HepG2 (cell line): ENCODE data around the gene AFAP1. TPM values are rescaled to one million over a fixed set of nuclear protein-coding genes. Genes with fewer than 3 reads are reported as not detected.

ENCODE experiments used
- ATAC-seq: fragments of 200-7000 bp; cut with Tn5 transposase; 3 replicates; pipeline ENCODE4 v1.9.1; 2020; ENCODE audit warnings: mild to moderate bottlenecking, moderate library complexity
- BruUV-seq: library from RNA; stranded (reverse); fragments of 400-500 nt; replicated peaks from 2 replicates; lab custom pipeline; 2021; lab: Mats Ljungman, UMichigan
- CTCF ChIA-PET: fragments of 300-600 bp; formaldehyde crosslinking; extraction: SDS; loops from one replicate; lab custom pipeline; 2021; ENCODE audit warnings: low total read pairs, inconsistent platforms, low intra/inter-chr PET ratio; lab: Yijun Ruan, JAX
- POLR2A ChIA-PET: fragments of 350-600 bp; sonication (Branson Sonifier 250); formaldehyde crosslinking; loops from one replicate; lab custom pipeline; 2020; ENCODE audit warnings: antibody characterized with exemption, inconsistent platforms; lab: Yijun Ruan, JAX
- DNase-seq: peaks from one replicate; pipeline ENCODE4 v3.0.0-alpha.2; 2015; ENCODE audit warnings: low spot score
- FAIRE-seq: peaks from 3 replicates; lab custom pipeline; 2011; peaks lifted over from hg19 to GRCh38; lab: Jason Lieb, UNC
- H2AFZ ChIP-seq: one replicate; pipeline ENCODE4 v1.6.1; 2011; ENCODE audit warnings: low read length, inconsistent platforms
- H3K27ac ChIP-seq: fragments of 300-600 bp; 3 replicates; pipeline ENCODE4 v1.8.0; 2011; ENCODE audit warnings: mixed run types, mild to moderate bottlenecking, mixed read lengths, low read length, inconsistent platforms; ENCODE audit not compliant: insufficient read depth; ENCODE audit errors: extremely low read length
- H3K27me3 ChIP-seq, 2 experiments: fragments of 200-600 bp in 1 of 2; 2 replicates in 1 of 2; 3 replicates in 1 of 2; pipeline versions ENCODE4 v1.6.0 to v1.8.0; 2011; ENCODE audit warnings: low read length in 2 of 2, mild to moderate bottlenecking in 2 of 2, moderate library complexity in 2 of 2, inconsistent platforms in 1 of 2; ENCODE audit not compliant: insufficient read depth in 2 of 2, control insufficient read depth in 1 of 2
- H3K36me3 ChIP-seq, 2 experiments: fragments of 200-600 bp in 1 of 2; replicated peaks in 1 of 2; 2 replicates in 1 of 2; 3 replicates in 1 of 2; pipeline versions ENCODE4 v1.5.1 to v1.8.0; 2011; ENCODE audit warnings: low read length in 2 of 2, inconsistent platforms in 1 of 2; ENCODE audit not compliant: insufficient read depth in 2 of 2, control insufficient read depth in 1 of 2
- H3K4me1 ChIP-seq: 2 replicates; pipeline ENCODE4 v1.5.1; 2012; ENCODE audit warnings: low read length, inconsistent platforms; ENCODE audit not compliant: insufficient read depth
- H3K4me2 ChIP-seq: 2 replicates; pipeline ENCODE4 v1.6.0; 2011; ENCODE audit warnings: low read depth, low read length, inconsistent platforms
- H3K4me3 ChIP-seq, 3 experiments: fragments of 200-600 bp in 1 of 3; sonication (generic), shearing (Covaris generic) in 1 of 3; replicated peaks in 1 of 3; 2 replicates each; pipeline ENCODE4 v1.5.1; 2011 to 2016; ENCODE audit warnings: low read length in 3 of 3, inconsistent platforms in 2 of 3, low read depth in 2 of 3, mild to moderate bottlenecking in 2 of 3, control low read depth in 1 of 3, mixed read lengths in 1 of 3; ENCODE audit not compliant: insufficient read depth in 1 of 3
- H3K79me2 ChIP-seq: one replicate; pipeline ENCODE4 v1.6.1; 2011; ENCODE audit warnings: low read length, inconsistent platforms; ENCODE audit not compliant: insufficient read depth
- H3K9ac ChIP-seq: 2 replicates; pipeline ENCODE4 v1.6.0; 2011; ENCODE audit warnings: mild to moderate bottlenecking, low read depth, low read length, inconsistent platforms; ENCODE audit not compliant: insufficient read depth
- H3K9me3 ChIP-seq: 2 replicates; pipeline ENCODE4 v1.5.1; 2012; ENCODE audit warnings: mild to moderate bottlenecking, low read length
- H4K20me1 ChIP-seq: 2 replicates; pipeline ENCODE4 v1.6.0; 2011; ENCODE audit warnings: inconsistent platforms, mild to moderate bottlenecking, low read length, moderate library complexity; ENCODE audit not compliant: insufficient read depth
- CHD2 ChIP-seq: IDR thresholded peaks from 2 replicates; pipeline ENCODE4 v1.6.1; 2011; ENCODE audit warnings: low read depth, low read length, improper control_type of control experiment
- HOXA9 ChIP-seq: sonication (generic); formaldehyde crosslinking; IDR thresholded peaks from 2 replicates; pipeline ENCODE4 v1.8.1; 2022; ENCODE audit warnings: missing genetic modification reagents, mild to moderate bottlenecking, moderate library complexity, borderline replicate concordance
- MTF2 ChIP-seq: sonication (generic); formaldehyde crosslinking; IDR thresholded peaks from 2 replicates; pipeline ENCODE4 v1.5.0; 2020; ENCODE audit warnings: missing genetic modification reagents, borderline replicate concordance
- RBM22 ChIP-seq: fragments of 200-400 bp; formaldehyde crosslinking; optimal IDR thresholded peaks from 2 replicates; pipeline ENCODE3; 2017; ENCODE audit warnings: mild to moderate bottlenecking, low read length, moderate library complexity
- REPIN1 ChIP-seq: sonication (generic); formaldehyde crosslinking; IDR thresholded peaks from 2 replicates; pipeline ENCODE4 v1.8.0; 2022; ENCODE audit warnings: missing genetic modification reagents, low read depth, mild to moderate bottlenecking, borderline replicate concordance
- STAG1 ChIP-seq: sonication (generic); formaldehyde crosslinking; IDR thresholded peaks from 2 replicates; pipeline ENCODE4 v1.4.0; 2020; ENCODE audit warnings: missing genetic modification reagents
- STAT5B ChIP-seq: sonication (generic); formaldehyde crosslinking; IDR thresholded peaks from 2 replicates; pipeline ENCODE4 v1.4.0; 2020; ENCODE audit warnings: missing genetic modification reagents
- TCF12 ChIP-seq, 2 experiments: fragments of 450-650 bp in 1 of 2; sonication (generic) in 1 of 2; formaldehyde crosslinking in 1 of 2; IDR thresholded peaks; 2 replicates each; pipeline versions ENCODE4 v1.6.1 to v1.8.0; 2017 to 2022; ENCODE audit warnings: antibody characterized with exemption in 1 of 2, mild to moderate bottlenecking in 1 of 2, missing genetic modification reagents in 1 of 2, moderate library complexity in 1 of 2
- TCF7 ChIP-seq: sonication (generic); IDR thresholded peaks from 2 replicates; pipeline ENCODE4 v1.6.1; 2016; ENCODE audit warnings: antibody characterized with exemption, low read depth
- ZBTB7B ChIP-seq: sonication (generic); formaldehyde crosslinking; IDR thresholded peaks from 2 replicates; pipeline ENCODE4 v1.4.0; 2020; ENCODE audit warnings: missing genetic modification reagents
- ZNF253 ChIP-seq: sonication (generic); formaldehyde crosslinking; IDR thresholded peaks from 2 replicates; pipeline ENCODE4 v1.8.0; 2022; ENCODE audit warnings: mild to moderate bottlenecking, missing genetic modification reagents, borderline replicate concordance
- ZNF317 ChIP-seq: sonication (generic); formaldehyde crosslinking; IDR thresholded peaks from 2 replicates; pipeline ENCODE4 v1.5.0; 2020; ENCODE audit warnings: mild to moderate bottlenecking, missing genetic modification reagents
- ZNF468 ChIP-seq: sonication (generic); formaldehyde crosslinking; IDR thresholded peaks from 2 replicates; pipeline ENCODE4 v1.8.0; 2022; ENCODE audit warnings: mild to moderate bottlenecking, moderate library complexity, missing genetic modification reagents
- ZNF616 ChIP-seq: sonication (generic); formaldehyde crosslinking; IDR thresholded peaks from 2 replicates; pipeline ENCODE4 v1.5.0; 2020; ENCODE audit warnings: low read depth, mild to moderate bottlenecking, missing genetic modification reagents
- ZNF619 ChIP-seq: sonication (generic); formaldehyde crosslinking; IDR thresholded peaks from 2 replicates; pipeline ENCODE4 v1.4.0; 2020; ENCODE audit warnings: mild to moderate bottlenecking, missing genetic modification reagents
- ZNF672 ChIP-seq: sonication (generic); formaldehyde crosslinking; IDR thresholded peaks from 2 replicates; pipeline ENCODE4 v1.8.1; 2022; ENCODE audit warnings: missing genetic modification reagents
- WGBS: methylation state at CpG from one replicate; pipeline ENCODE4 v1.1.6; 2017; ENCODE audit warnings: low lambda C conversion rate; 5-methylcytosine and 5-hydroxymethylcytosine counted together
- in situ Hi-C: cut with HindIII; loops from 2 replicates; pipeline ENCODE4 v1.10.0; 2017; ENCODE audit warnings: low pct_unique_long_range_greater_than_20kb; ENCODE audit not compliant: extremely low pct_ligation_motif_present
- intact Hi-C: fragments of 100-400 bp; cut with micrococcal nuclease; formaldehyde crosslinking; loops from one replicate; pipeline ENCODE4 v1.10.0; 2022; ENCODE audit not compliant: unreplicated experiment
- polyA plus RNA-seq, 8 experiments: library from polyadenylated mRNA; depleted of rRNA in 3 of 8; stranded (reverse) in 7 of 8; unstranded in 1 of 8; fragments of >200 nt; fragmentation: Illumina TruSeq in 4 of 8; extraction: Trizol in 4 of 8; gene quantifications; 2 replicates each; pipeline versions ENCODE4 v1.2.1 to v1.2.3, GENCODE V29; 2011 to 2016; ENCODE audit warnings: low read depth in 4 of 8, missing spikeins in 1 of 8, mixed read lengths in 1 of 8; ENCODE audit not compliant: insufficient read depth in 1 of 8
- total RNA-seq, 5 experiments: library from RNA; depleted of rRNA; stranded (reverse); fragments of >200 nt; fragmentation: Illumina TruSeq; extraction: Trizol; gene quantifications; 2 replicates each; pipeline ENCODE4 v1.2.3, GENCODE V29; 2016; ENCODE audit warnings: low read depth in 1 of 5
- TF ChIP-seq, protein P1 (sequence below): sonication (generic); formaldehyde crosslinking; IDR thresholded peaks from 2 replicates; pipeline ENCODE4 v1.4.0; 2020; ENCODE audit warnings: missing genetic modification reagents
- TF ChIP-seq, protein P2 (sequence below): sonication (generic); formaldehyde crosslinking; IDR thresholded peaks from 2 replicates; pipeline ENCODE4 v1.9.0; 2022; ENCODE audit warnings: missing genetic modification reagents, mild to moderate bottlenecking, borderline replicate concordance
- TF ChIP-seq, protein P3 (sequence below): sonication (generic); formaldehyde crosslinking; IDR thresholded peaks from 2 replicates; pipeline ENCODE4 v1.4.0; 2020; ENCODE audit warnings: missing genetic modification reagents

The AFAP1 gene
- total and polyA plus RNA-seq, 2 of the 13 experiments (the other 11 are each of a cell fraction or from before 2014, with no cell fraction given), result 2.5 TPM

DNA sequence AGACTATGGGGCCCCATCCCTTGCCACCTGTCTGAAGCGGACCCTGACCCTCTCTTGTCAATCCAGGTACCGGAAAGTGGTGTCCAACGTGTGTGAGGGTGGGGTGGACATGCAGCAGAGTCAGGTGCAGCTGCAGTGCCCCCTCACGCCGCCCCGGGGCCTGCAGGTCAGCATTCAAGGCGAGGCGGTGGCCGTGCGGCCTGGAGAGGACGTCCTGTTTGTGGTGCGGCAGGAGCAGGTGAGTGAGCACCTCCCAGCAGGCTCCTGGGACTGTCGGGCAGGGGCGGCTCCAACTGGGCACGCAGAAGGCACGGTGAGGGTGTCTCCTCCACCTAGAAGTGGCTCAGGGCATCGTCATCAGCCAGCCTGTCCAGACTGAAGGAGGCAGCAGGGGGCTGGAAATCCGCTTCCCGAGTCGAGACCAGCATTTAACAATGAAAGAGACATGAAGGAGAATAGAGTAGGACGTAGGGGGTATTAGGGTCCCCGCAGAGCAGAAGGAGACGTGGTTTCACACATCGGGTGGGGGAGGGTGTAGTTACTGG is 221.6 kb downstream of the AFAP1 start:
- no TSS peak for BruUV-seq
- Histone ChIP-seq H3K36me3 (no peaks in the 10 kb centered on the region), H3K27me3 (no peaks in the 10 kb centered on the region), H3K9ac (no peak overlapping the region), H3K9me3 (no peaks in the 10 kb centered on the region), H4K20me1 (no peaks in the 10 kb centered on the region), H3K4me1 (0 out of 2 replicates have a peak, but pooled peaks cover 4% of the 10 kb centered on the region), H3K4me3 (no peak overlapping the region), H3K4me2 (no peak overlapping the region), H3K27ac (no peak overlapping the region), H2AFZ (no peak overlapping the region), H3K79me2 (no peaks in the 10 kb centered on the region)
- WGBS, result 83% methylated on average over 21 of the region's 24 CpGs
- ChIA-PET POLR2A (no interaction called here), CTCF (no interaction called here)
- in situ Hi-C loops (no loop called here), intact Hi-C loops (no loop called here)
- TF ChIP-seq RBM22 (no peak), REPIN1 (CRISPR knock-in tag) (no peak), TCF12 (IDR thresholded peaks at IDR 0.05) (no peak), TCF12 (CRISPR knock-in tag; IDR thresholded peaks at IDR 0.05) (no peak), ZNF619 (CRISPR knock-in tag) (no peak), HOXA9 (no peak), ZNF317 (CRISPR knock-in tag) (no peak), ZNF616 (CRISPR knock-in tag) (no peak), MTF2 (CRISPR knock-in tag) (no peak), ZNF468 (CRISPR knock-in tag) (no peak), STAT5B (CRISPR knock-in tag) (no peak), TCF7 (no peak), ZBTB7B (CRISPR knock-in tag) (no peak), ZNF253 (CRISPR knock-in tag) (no peak), STAG1 (no peak), CHD2 (no peak), ZNF672 (CRISPR knock-in tag) (no peak)
- TF ChIP-seq, protein P1, sequence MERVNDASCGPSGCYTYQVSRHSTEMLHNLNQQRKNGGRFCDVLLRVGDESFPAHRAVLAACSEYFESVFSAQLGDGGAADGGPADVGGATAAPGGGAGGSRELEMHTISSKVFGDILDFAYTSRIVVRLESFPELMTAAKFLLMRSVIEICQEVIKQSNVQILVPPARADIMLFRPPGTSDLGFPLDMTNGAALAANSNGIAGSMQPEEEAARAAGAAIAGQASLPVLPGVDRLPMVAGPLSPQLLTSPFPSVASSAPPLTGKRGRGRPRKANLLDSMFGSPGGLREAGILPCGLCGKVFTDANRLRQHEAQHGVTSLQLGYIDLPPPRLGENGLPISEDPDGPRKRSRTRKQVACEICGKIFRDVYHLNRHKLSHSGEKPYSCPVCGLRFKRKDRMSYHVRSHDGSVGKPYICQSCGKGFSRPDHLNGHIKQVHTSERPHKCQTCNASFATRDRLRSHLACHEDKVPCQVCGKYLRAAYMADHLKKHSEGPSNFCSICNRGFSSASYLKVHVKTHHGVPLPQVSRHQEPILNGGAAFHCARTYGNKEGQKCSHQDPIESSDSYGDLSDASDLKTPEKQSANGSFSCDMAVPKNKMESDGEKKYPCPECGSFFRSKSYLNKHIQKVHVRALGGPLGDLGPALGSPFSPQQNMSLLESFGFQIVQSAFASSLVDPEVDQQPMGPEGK (CRISPR knock-in tag), result no peak
- TF ChIP-seq, protein P2, sequence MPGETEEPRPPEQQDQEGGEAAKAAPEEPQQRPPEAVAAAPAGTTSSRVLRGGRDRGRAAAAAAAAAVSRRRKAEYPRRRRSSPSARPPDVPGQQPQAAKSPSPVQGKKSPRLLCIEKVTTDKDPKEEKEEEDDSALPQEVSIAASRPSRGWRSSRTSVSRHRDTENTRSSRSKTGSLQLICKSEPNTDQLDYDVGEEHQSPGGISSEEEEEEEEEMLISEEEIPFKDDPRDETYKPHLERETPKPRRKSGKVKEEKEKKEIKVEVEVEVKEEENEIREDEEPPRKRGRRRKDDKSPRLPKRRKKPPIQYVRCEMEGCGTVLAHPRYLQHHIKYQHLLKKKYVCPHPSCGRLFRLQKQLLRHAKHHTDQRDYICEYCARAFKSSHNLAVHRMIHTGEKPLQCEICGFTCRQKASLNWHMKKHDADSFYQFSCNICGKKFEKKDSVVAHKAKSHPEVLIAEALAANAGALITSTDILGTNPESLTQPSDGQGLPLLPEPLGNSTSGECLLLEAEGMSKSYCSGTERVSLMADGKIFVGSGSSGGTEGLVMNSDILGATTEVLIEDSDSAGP (CRISPR knock-in tag), result no peak
- TF ChIP-seq, protein P3, sequence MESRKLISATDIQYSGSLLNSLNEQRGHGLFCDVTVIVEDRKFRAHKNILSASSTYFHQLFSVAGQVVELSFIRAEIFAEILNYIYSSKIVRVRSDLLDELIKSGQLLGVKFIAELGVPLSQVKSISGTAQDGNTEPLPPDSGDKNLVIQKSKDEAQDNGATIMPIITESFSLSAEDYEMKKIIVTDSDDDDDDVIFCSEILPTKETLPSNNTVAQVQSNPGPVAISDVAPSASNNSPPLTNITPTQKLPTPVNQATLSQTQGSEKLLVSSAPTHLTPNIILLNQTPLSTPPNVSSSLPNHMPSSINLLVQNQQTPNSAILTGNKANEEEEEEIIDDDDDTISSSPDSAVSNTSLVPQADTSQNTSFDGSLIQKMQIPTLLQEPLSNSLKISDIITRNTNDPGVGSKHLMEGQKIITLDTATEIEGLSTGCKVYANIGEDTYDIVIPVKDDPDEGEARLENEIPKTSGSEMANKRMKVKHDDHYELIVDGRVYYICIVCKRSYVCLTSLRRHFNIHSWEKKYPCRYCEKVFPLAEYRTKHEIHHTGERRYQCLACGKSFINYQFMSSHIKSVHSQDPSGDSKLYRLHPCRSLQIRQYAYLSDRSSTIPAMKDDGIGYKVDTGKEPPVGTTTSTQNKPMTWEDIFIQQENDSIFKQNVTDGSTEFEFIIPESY (CRISPR knock-in tag), result no peak
- DNase-seq (no peak), ATAC-seq (no peak), FAIRE-seq (no peak)
